T-helper 1 cell (primary cell): ENCODE data around the gene PHLDB1.

Source experiments
- DNase-seq, 5 donors: peaks; one replicate each; pipeline ENCODE4 v3.0.0-alpha.2; 2012 to 2020

Gene PHLDB1

DNA sequence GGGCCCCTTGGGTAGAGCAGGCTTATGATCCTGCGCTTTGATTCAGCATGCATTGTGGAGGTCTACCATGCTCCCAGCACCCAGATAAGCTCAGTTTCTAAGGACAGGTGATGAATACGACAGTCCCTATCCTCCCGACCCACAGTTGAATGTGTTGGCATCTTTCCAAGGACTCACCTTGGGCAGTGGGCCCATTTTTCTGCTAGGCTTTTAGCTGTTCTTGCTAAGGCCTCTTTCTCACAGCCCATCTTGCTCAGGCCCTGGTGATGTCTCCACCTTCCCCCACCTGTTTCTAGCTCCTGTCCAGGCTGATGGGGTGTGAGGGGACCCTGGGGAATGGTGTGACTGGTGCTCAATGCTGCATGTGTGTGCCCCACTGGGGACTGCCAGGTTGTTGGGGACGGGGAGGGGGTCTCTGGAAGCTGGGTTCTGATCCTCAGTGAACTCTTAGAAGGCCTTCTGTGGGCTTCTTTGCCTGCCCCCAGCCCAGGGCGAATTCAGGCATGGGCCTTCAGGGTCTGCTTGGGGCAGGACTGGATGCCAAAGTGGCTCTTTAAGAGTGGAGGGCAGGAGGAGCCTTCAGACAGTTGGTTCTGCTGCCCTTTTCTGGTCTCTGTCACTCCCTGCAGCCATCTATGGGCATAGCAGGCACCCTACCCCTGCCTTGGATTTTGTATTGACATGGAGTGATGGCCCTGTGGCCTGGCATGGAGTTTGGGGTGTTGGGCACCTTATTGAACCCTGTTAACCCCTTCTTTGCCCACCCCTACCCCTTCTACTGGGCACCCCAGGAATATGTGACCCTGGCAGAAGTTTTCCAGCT, 33.1 kb downstream of the PHLDB1 start:
- no peak for DNase-seq

DNA sequence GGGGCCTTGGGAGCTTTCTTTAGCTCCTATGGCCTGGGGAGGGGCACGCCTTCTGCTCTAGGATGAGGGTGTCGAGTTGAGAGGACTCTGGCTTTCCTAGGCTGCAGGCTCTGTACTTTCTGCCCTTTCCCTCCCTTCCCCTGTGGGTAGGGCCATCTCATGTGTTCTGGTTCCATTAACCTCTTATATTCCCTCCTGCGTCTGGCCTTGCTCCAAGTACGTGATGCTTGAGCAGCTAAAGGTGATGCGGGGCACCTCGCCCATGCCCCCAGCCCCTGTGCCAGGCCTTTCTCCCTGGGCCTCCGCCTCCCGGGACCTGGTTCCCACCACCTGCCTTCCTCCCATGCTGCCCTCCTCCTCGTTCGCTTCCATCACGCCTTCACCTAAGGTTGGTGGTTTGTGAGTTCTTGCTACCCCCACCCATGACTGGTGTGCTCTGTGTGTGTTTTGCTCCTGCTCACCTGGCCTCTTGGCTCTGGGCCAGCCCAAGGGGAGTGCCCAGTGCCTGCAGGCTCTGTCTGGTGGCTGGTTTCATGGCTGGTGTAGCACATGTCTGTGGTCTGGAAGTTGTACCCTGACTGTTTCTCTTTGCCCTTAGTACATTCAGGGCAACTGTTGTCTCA, 34.1 kb downstream of the PHLDB1 start:
- DNase-seq: no peak

DNA sequence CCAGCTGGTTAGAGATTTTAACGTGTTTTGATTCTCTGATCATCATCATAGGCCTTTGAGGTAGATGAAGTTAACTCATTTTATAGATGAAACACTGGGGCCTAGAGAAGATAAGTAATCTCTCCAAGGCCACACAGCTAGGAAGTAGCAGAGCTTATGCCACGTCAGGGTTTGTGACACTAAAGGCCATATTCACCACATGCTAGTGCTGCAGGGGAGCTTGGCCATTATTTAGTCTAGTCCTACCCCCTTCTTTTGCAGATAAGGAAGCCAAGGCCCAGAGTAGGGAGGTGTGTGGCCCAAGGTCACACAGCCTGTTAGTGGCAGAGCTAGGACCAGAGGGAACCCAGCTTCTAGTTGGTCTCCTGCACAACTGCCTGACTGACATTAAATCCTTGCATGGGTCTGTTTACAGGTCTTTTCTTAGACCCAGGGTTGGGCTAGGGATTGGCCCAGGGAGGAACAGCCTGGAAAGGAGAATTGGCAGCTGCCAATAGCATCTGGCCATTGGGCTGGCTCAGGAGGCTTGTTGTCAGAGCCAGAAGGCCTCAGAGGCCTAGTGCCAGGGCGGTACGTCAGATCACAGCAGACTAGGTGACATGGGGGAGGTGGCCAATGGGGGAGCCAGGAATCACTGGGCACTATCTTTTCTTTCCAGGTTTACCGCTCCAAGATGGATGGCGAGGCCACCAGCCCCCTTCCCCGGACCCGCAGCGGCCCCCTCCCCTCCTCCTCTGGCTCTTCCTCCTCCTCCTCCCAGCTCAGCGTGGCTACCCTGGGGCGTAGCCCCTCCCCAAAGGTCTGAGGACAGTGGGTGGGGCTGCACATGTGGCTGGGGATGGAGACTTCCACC, 36.0 kb downstream of the PHLDB1 start:
- no peak for DNase-seq

DNA sequence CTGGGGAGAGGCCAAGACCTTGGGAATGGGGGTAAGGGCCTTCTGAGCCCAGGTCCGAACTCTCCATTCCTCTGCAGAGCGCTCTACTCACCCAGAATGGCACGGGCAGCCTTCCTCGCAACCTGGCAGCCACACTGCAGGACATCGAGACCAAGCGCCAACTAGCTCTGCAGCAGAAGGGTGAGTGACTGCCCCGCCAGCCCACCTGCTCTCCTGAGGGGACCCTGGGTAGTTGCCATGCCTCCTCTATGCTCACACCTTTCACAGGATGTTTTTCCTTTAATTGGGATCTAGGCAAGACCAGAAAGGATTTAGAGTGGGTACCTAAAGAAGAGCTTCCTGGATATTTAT, 36.6 kb downstream of the PHLDB1 start:
- no peak for DNase-seq

DNA sequence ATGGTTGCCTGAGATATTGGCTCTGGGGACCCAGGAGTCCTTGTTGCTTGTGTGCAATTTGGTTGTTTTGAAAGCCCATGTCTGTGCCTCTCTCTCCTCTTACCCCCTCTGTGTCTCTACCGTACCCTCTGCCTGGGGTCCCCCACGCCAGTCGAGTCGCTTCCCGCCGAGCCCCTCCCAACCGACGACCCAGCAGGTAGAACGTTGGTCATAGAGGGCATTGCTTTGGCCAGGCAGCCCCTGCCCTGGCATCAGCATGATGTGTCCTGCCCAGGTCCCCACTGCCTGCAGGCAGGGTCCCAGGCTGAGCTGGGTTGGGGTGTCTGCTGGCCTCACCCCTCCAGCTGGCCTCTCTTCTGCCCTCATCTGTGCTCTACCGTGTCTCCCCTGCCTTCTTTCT, 37.1 kb downstream of the PHLDB1 start:
- DNase-seq: no peak

DNA sequence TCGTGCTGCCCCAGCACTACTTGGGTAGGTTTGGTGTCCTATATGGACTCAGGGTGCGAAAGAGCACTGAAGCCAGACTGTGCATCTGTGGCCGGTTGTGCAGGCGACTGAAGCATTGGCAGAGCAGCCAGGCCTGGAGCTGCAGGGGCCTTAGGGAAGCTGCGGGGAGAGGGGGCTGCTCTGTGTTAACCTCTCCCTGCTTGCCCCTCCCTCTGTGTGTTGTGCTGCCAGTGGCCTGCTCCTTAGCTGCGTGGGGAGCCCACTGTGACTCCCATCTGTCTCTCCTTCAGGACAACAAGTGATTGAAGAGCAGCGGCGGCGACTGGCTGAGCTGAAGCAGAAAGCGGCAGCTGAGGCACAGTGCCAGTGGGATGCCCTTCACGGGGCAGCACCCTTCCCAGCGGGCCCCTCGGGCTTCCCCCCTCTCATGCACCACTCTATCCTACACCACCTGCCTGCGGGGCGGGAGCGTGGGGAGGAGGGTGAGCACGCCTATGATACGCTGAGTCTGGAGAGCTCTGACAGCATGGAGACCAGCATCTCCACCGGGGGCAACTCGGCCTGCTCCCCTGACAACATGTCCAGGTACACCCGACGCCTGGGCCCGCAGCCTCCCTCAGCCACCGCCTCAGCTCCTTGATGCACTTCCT, 37.8 kb downstream of the PHLDB1 start:
- no peak for DNase-seq

DNA sequence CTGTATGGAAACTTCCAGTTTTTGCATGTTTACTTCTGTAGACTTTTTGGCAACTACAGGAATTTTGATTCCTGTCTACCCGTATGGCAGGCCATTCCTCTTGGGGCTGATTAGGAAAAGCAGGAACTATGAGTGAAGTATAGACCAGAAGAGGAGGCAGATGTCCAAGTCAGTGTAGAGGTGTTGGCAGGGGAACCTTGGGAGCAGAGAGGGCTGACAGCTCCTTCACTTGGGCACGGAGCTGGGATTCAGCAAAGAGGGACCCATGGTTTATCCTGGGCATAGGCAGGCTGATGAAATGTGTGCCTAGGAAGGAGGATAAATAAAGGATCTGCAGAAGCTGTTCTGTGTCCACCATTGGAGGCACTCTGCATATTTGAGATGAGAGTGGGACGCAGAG, 39.0 kb downstream of the PHLDB1 start:
- no peak for DNase-seq

DNA sequence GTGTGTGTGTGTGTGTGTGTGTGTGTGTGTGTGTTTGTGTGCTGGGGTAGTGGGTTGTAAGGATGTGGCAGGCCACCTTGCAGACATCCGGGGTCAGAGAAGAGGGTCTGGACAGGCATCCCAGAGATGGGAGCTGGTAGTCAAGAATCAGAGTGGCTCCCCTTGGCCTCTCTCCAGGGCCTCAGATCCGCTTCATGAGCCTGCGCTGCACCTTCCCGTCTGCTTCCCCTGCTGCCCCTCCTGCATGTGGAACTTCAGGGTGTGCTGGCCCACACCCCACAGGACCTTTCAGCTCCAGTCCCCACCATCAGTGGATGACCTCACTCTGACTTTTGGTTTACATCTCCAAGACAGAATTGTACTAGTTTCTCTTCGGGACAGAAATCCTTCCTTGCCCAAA, 40.9 kb downstream of the PHLDB1 start:
- no peak for DNase-seq

DNA sequence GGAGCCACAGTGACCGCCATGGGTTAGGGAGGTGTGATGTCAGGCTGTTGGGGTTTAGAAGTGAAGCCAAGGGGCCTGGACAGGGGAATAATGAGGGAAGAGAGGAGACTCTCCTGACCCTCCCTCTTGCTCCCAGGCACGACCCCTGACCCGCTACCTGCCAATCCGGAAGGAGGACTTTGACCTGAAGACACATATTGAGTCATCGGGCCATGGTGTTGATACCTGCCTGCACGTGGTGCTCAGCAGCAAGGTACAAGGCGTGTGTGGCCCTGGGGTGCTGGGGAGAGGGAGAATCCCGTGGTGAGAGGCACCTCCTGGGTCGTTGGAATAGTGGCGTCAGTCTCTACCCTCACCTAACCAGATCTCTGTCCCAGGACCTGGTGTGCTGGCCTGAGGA, 42.5 kb downstream of the PHLDB1 start:
- no peak for DNase-seq

DNA sequence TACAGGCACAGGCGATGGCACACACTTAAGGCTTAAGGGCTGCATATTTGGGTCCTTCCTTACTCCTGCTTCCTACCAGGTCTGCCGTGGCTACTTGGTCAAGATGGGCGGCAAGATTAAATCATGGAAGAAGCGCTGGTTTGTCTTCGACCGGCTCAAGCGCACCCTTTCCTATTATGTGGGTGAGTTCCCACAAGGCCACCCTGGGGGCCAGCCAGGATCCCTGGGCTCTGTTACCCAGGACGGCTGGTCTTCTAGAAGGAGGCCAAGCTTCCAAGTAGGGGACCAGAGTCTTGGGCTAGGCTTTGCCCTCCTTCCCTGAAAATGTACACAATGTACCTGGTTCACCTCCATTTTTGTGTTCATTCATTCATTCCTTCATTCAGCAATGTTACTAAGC, 43.0 kb downstream of the PHLDB1 start:
- DNase-seq: no peak

DNA sequence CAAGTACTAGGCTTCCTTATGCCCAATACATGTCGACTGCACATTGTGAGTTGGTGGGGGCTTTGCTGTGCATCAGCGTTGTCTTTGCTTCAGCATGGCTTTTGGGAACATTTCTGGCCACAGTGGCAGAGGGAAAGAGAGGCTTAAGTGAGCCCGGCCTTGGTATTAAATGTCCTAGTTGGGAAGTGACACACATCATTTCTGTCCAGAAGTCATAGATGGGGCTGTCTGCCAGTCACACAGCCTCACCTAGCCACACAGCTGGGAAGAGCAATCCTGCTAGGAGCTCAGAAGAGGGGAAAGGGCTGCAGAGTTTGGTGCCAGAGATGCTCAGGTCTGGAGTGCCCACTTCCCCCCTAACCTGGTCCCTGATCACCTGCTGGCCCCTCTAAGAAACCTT, 44.4 kb downstream of the PHLDB1 start:
- no peak for DNase-seq

DNA sequence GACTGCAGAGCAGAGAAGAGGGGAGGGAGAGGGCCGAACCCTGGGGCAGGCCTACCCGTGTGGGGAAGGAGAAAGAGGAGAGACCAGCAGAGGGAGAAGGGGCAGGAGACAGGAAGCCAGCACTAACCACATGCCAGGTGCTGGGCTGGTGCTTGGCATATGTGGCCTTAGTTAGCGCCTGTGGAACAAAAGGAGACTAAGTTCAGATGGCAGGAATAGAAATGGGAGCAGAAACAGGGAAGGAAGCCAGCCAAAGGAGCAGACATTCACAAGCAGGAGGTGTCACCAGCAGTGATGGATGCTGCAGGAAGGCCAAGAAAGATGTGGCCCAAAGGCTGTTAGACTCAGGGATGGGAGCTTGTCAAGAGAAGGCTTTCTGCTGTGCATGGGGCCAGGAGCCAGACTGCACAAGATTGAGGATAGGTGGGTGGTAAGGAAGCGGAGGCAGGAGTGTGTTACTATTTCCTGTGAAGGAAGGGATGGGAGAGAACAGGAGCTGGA, 45.3 kb downstream of the PHLDB1 start:
- no peak for DNase-seq

DNA sequence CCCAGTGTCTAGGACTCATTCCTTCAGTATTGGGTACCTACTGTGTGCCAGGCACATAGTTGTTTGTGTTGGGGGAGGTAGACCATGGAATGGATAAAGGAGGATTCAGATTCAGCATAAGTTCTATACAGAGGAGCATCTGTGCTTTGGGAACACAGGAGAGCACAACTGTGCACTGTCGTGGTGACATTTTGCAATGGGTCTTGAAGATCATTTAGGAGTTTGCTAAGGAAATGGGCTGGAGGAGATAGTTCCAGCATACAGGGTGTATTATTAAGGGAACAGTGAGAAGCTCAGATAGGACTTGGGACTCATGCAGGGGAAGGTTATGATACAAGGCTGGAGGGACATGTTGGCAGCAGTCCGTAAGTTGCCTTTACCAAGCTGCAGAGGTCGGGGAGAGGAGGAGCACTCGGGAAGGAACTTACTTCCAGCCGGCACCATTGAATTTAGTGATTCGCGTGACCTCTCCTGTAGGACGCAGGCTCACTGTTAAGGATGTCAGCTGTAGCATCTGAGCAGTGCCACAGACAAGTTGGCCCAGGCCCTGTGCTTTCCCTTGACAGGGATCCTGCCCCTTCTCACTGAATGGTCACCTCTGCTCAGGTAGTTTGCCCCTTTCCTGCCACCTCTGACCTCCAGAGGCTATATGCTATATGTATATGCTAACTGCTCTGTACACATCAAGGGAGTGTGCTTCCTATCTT, 46.4 kb downstream of the PHLDB1 start:
- DNase-seq: no peak

DNA sequence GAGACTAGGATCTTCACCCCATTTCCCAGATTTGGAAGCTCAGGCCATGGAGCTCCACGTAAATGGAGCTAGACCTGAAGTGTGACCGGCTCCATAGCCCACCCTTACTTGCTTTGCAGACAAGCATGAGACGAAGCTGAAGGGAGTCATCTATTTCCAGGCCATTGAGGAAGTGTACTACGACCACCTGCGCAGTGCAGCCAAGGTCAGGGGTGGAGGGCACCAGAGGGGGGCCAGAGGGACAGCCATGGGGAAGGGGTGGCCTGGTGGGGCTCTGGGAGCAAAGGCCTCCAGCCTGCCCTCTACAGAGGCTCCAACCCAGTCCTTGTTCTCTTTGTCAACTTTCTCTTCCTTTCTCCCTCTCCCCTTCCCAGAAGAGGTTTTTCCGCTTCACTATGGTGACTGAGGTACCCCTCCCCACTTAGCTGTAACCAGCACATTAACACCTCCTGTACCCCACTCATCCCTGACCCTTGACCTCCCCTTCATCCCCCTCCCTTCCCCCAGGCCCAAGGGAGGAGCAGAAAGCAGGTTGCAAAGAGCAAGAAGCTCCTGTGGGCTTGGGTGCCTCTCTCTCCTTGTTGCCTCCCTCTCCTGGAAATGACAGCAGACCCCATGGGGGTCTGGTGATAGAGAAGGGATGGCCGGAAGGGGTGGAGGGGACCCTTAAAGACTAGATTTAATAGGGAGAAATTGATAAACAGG, 48.2 kb downstream of the PHLDB1 start:
- no peak for DNase-seq

DNA sequence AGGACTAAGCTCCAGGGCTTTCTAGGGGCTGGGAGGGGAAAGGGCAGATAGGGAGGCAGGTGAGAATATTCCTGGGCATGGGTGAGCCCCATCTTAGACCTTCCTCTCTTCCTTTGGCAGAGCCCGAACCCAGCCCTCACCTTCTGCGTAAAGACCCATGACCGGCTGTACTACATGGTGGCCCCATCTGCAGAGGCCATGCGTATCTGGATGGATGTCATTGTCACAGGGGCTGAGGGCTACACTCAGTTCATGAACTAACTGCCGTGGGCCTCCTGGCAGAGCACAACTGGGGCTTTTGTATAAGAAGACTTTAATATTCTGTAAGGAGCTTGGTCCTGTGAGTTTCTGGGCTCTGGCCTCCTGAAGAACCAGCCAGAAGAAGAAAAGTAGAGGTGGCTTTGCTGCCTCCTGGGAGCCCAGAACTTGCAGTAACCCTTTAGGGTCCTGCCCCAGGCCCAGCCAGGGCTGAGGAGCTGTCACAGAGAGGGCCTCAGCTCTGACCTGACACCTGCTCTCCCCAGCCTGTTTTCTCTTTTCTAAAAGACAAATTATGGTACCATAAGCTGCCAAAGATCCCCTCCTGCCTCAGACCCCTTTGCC, 49.2 kb downstream of the PHLDB1 start:
- no peak for DNase-seq

DNA sequence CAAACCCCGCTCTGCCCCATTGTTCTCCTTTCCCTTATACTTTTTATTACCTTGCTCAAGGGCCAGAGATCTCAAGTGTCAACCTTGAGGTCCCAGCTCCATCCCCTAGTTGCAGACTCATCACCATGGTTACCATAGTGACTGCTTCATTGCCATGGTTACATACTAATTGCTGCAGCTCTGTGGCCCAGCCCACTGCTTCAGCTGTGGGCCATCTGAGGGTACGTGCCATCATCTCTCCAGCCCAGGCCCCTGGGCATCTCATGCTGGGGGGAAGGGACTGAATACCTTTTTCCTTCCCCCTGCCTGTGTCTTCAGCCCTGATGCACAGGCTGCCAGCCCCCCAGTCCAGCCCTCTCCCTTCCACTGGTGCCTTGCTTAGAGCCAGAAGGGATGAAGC, 49.8 kb downstream of the PHLDB1 start:
- DNase-seq: no peak

DNA sequence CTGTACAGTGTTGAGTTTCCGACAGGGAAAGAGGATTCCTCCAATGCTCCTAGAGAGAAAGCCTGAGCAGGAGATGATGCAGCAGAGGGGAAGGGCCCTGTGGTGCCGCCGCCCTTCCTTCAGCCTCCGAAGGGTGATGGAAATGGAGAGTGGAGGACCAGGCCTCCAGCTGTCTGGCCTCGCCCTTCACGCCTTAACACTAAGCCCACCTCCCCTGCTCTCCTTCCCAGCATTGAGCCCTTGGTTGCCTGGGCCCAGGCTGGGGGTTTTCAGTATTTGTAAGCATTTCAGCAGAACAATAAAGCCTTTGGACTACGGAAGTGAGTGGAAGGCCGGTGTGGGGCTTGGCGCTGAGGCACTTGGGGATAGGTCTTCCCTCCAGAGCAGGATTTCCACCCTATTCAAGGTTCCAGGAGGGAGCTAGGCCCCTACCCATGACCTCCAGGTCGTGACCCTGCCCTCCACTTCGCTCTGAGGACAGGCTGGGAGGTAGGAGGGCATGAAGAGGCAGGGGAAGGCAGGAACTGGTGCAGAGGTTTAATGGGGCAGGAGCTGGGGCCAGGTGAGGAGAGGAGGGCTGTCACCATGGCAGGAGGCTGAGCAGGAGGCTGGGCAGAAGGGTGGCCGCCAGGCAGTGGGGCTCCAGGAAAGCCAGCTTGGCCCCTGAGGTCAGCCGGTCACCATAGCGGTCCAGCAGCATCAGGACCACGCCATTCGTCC, 50.5 kb downstream of the PHLDB1 start:
- DNase-seq: no peak

DNA sequence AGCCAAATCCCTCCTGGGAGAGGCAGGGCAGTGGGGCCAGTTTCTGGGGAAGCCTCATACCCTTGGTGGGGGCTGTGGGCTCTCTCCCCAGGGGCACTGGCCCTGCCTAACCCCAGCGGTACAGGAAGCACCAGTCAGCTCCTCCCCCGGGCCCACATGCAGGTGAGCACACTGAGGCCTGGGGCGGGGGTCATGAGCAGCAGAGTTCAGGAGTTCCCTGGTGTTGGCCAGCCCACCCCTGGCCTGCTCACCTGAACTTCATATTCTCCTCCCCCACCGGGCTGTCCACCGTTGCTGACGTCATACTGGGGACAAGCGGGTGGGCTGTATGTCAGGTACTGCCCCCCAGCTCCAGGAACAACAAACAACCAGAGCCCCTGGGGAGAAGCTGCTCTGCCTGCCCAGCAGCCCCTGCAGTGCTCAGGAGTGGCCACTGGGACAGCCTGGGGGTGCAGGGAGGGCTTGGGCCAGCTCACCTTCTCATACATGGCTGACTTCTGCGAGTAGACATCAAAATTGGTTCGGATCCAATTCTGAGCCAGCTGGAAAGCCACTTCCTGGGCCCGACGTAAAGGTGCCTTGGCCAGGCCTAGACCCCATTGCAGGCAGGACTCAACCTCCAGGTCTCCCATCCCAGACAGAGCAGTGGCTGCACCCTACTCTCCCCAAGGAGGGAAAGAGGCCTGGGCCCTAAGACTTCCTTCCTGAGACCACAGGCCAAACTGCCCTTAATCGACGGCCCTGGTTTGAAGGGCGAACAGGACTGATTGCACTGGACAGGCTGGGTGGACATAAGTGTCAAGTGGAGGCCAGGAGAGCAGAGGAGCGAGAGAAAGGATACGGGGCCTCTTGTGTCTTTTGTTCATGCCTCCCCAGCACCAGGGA, 51.3 kb downstream of the PHLDB1 start:
- DNase-seq: no peak

DNA sequence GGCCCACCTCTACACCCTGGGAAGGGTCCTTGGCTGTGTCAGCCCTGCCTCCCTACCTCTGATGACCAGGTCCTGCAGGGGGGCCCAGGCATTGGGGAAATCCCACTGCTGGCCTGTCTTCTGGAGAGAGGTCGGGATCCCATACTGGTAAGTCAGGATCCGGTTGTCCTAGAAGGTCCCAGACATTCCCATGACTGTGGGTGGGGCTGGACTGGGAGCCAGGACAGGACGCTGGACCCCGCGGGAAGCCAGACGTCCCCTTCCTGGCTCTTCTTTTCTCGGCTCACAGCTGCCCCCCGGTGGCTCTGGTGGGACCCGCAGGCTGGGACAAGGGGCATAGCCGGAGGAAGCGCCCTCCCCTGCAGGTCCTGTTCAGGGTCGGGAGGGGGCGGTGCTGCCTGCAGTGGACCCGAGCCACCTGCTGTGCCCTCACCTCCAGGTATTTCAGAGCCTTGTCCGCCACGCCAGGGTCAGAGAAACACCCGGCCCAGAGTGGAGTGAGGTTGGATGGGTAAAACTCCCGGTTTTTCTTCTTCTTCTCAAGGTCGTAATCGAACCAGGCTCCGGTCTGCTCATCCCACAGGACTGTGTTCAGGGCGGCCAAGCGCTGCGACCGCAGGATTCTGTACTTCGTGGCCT, 52.0 kb downstream of the PHLDB1 start:
- peak; percentile 62 to 82 (median 78) for DNase-seq
